ENCODE results near the gene ARHGEF17. TPM values are rescaled to one million over a fixed set of nuclear protein-coding genes. Genes with fewer than 3 reads are reported as not detected.

Gene ARHGEF17
- total and polyA plus RNA-seq, 2 of the 13 experiments (the other 11 are each of a cell fraction or from before 2014, with no cell fraction given): 10.7 to 28.8 TPM

GRCh38 chr11:73260127-73260457 is 48.0 kb upstream of the ARHGEF17 start:
- Histone ChIP-seq H3K9me3 (ENCODE audit: low read length) (no peaks in the 10 kb centered on the region), H3K4me3 (replicated peaks in 1 of 3; ENCODE audit: insufficient read depth in 1 of 3, low read depth in 2 of 3, low read length in 3 of 3) (no peak overlapping the region), H3K36me3 (replicated peaks in 1 of 2; ENCODE audit: control insufficient read depth in 1 of 2, insufficient read depth in 2 of 2, low read length in 2 of 2) (no peaks in the 10 kb centered on the region), H3K79me2 (ENCODE audit: insufficient read depth, low read length) (no peaks in the 10 kb centered on the region), H4K20me1 (ENCODE audit: insufficient read depth, low read length) (no peaks in the 10 kb centered on the region), H3K4me2 (ENCODE audit: low read depth, low read length) (no peak overlapping the region), H3K27ac (ENCODE audit: extremely low read length, insufficient read depth, low read length) (no peak overlapping the region), H3K9ac (ENCODE audit: insufficient read depth, low read depth, low read length) (no peak overlapping the region), H3K4me1 (ENCODE audit: insufficient read depth, low read length) (peaks cover 20% of the 10 kb centered on the region), H3K27me3 (ENCODE audit: control insufficient read depth in 1 of 2, insufficient read depth in 2 of 2, low read length in 2 of 2) (peaks cover 2 to 29% of the 10 kb centered on the region in 2 experiments; a peak in 4 of 5 replicates), H2AFZ (ENCODE audit: low read length) (no peak overlapping the region)
- ATAC-seq (no peak), FAIRE-seq (no peak), DNase-seq (ENCODE audit: low spot score) (no peak)
- intact Hi-C loops (cut with micrococcal nuclease; ENCODE audit: unreplicated experiment): no loop called here
- BruUV-seq (replicated peaks): no TSS peak
- TF ChIP-seq POLR2G (IDR thresholded peaks at IDR 0.05; ENCODE audit: low read depth, low read length) (no peak), TIGD3 (CRISPR knock-in tag; IDR thresholded peaks at IDR 0.05; ENCODE audit: borderline replicate concordance) (no peak), ELK4 (CRISPR knock-in tag; IDR thresholded peaks at IDR 0.05; ENCODE audit: borderline replicate concordance) (no peak), RERE (CRISPR knock-in tag; IDR thresholded peaks at IDR 0.05; ENCODE audit: low read depth) (no peak), KDM5B (CRISPR knock-in tag; IDR thresholded peaks at IDR 0.05; ENCODE audit: borderline replicate concordance) (no peak), LBX2 (CRISPR knock-in tag; IDR thresholded peaks at IDR 0.05; ENCODE audit: borderline replicate concordance) (no peak), BCLAF1 (IDR thresholded peaks at IDR 0.05) (no peak)
- POLR2A ChIA-PET: no interaction called here
- CTCF ChIA-PET (ENCODE audit: low intra/inter-chr PET ratio, low total read pairs): no interaction called here
- in situ Hi-C loops (cut with HindIII; ENCODE audit: extremely low pct_ligation_motif_present, low pct_unique_long_range_greater_than_20kb): no loop called here

All from HepG2 (cell line).